CD4-positive, alpha-beta T cell (primary cell): ENCODE measurements around the gene KIF21A. TPM values are rescaled to one million over a fixed set of nuclear protein-coding genes. Genes with fewer than 3 reads are reported as not detected.

Experiments used
- ATAC-seq: fragments of 200-7000 bp; cut with Tn5 transposase; one replicate; pipeline ENCODE4 v1.10.0; 2022; ENCODE audit warnings: mild to moderate bottlenecking; ENCODE audit not compliant: poor library complexity
- CTCF ChIA-PET: fragments of 350-600 bp; sonication (Branson Sonifier 250); formaldehyde crosslinking; loops from one replicate; lab custom pipeline; 2021; ENCODE audit warnings: antibody characterized with exemption, inconsistent platforms; lab: Charles Lee
- POLR2A ChIA-PET: fragments of 350-600 bp; sonication (Branson Sonifier 250); formaldehyde crosslinking; loops from one replicate; lab custom pipeline; 2021; ENCODE audit warnings: antibody characterized with exemption, inconsistent platforms; lab: Charles Lee
- DNase-seq, 14 experiments: peaks; one replicate each; pipeline ENCODE4 v3.0.0-alpha.2; 2013 to 2020; ENCODE audit warnings: mixed read lengths in 2 of 14
- H3K27ac ChIP-seq, 2 donors: one replicate each; pipeline versions ENCODE4 v1.5.1 to v1.7.0; 2013; ENCODE audit warnings: low read length in 2 of 2, low read depth in 1 of 2, mild to moderate bottlenecking in 1 of 2
- H3K27me3 ChIP-seq, 2 experiments: 1 replicate in 1 of 2; 2 replicates in 1 of 2; pipeline versions ENCODE4 v1.6.1 to v1.7.0; 2013; ENCODE audit warnings: low read length in 2 of 2, control low read depth in 1 of 2, mild to moderate bottlenecking in 1 of 2, moderate library complexity in 1 of 2; ENCODE audit not compliant: insufficient read depth in 2 of 2, control insufficient read depth in 1 of 2
- H3K36me3 ChIP-seq: one replicate; pipeline ENCODE4 v1.6.1; 2013; ENCODE audit warnings: low read length, control low read depth; ENCODE audit not compliant: insufficient read depth
- H3K4me1 ChIP-seq: one replicate; pipeline ENCODE4 v1.6.1; 2013; ENCODE audit warnings: low read length, control low read depth; ENCODE audit not compliant: insufficient read depth
- H3K4me3 ChIP-seq: one replicate; pipeline ENCODE4 v1.5.1; 2013; ENCODE audit warnings: mild to moderate bottlenecking, low read length, moderate library complexity
- H3K9me3 ChIP-seq, 2 experiments: 1 replicate in 1 of 2; 2 replicates in 1 of 2; pipeline versions ENCODE4 v1.6.1 to v1.7.0; 2013; ENCODE audit warnings: low read length in 2 of 2, mild to moderate bottlenecking in 2 of 2, control low read depth in 1 of 2, moderate library complexity in 1 of 2; ENCODE audit not compliant: control insufficient read depth in 1 of 2, insufficient read depth in 1 of 2
- H3K27ac Mint-ChIP-seq: one replicate; pipeline ENCODE4 v1.8.0; 2020; ENCODE audit warnings: mixed read lengths
- H3K27me3 Mint-ChIP-seq: one replicate; pipeline ENCODE4 v1.8.0; 2021; ENCODE audit warnings: mixed read lengths
- H3K36me3 Mint-ChIP-seq: one replicate; pipeline ENCODE4 v1.8.0; 2021; ENCODE audit warnings: low read depth, mixed read lengths
- H3K4me1 Mint-ChIP-seq: one replicate; pipeline ENCODE4 v1.8.0; 2021; ENCODE audit warnings: low read depth, mixed read lengths
- H3K4me3 Mint-ChIP-seq: one replicate; pipeline ENCODE4 v1.8.0; 2020; ENCODE audit warnings: mild to moderate bottlenecking, mixed read lengths
- H3K9me3 Mint-ChIP-seq: one replicate; pipeline ENCODE4 v1.8.0; 2020; ENCODE audit warnings: mixed read lengths
- CTCF ChIP-seq: fragments of 200-600 bp; IDR thresholded peaks from one replicate; pipeline ENCODE4 v1.8.0; 2022; ENCODE audit warnings: antibody characterized with exemption, mild to moderate bottlenecking
- intact Hi-C, 2 experiments: fragments of 100-400 bp; cut with DNase I in 1 of 2; cut with micrococcal nuclease in 1 of 2; formaldehyde crosslinking; loops; one replicate each; pipeline versions ENCODE4 v1.15.1 to v1.9.0; 2023 to 2025; cut with DNase I, micrococcal nuclease
- total RNA-seq, 174 experiments: library from RNA in 2 of 174; stranded (reverse) in 2 of 174; gene quantifications; one replicate each; pipeline ENCODE4 v1.2.3 and lab custom pipeline; 2021 to 2026

KIF21A gene
- total RNA-seq, 2 experiments from 2014 or later = 3.2 to 3.4 TPM

DNA sequence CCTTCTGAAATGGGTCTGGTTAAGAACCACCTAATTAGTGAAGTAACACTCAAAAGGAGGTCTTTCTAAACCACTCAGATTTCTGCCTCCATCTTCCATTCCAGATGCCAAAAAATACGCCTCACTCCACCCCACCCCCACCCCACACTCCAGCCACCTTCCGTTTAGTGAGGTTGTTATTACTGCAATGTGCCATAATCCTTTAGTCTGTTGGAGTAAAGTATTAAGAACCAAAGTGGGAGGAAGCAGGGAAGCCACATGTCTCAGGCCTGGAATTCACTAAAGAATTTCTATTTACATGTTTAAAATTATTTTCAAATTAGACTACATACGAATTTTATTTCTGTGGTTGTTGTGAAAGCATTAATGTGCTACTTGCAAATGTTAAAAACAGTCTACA is 7.4 kb downstream of the KIF21A start:
- Histone ChIP-seq H3K27me3 (no peaks in the 10 kb centered on the region), H3K4me1 (no peaks in the 10 kb centered on the region), H3K27ac (no peak overlapping the region), H3K4me3 (no peak overlapping the region), H3K36me3 (no peaks in the 10 kb centered on the region), H3K9me3 (no peaks in the 10 kb centered on the region)
- Mint-ChIP-seq H3K27ac (no peak overlapping the region), H3K27me3 (peaks cover 8% of the 10 kb centered on the region), H3K9me3 (no peaks in the 10 kb centered on the region), H3K4me1 (no peaks in the 10 kb centered on the region), H3K4me3 (no peak overlapping the region), H3K36me3 (no peaks in the 10 kb centered on the region)
- POLR2A ChIA-PET = no interaction called here
- no peak for TF ChIP-seq CTCF
- DNase-seq (no peak), ATAC-seq (no peak)
- intact Hi-C loops = no loop called here
- CTCF ChIA-PET = no interaction called here

DNA sequence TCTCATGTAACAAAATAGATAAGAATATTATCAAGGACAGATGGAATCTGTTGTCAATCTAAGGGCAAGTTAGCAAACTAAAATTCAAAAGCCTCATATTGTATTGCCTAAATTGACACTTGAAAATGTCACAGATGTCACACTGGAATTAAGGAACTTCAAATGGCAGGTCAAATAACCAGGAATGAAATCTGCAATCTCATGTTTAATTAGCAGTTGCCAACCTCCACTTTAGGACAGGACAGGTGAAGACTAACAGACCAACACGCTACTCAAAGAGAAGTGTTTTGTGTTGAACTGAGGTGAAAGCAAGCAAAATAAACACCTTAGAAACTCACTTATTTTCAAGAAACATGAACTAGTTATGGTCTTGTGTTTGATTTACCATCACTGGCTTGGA is 11.1 kb downstream of the KIF21A start:
- ChIA-PET POLR2A (no interaction called here), CTCF (no interaction called here)
- Mint-ChIP-seq H3K27ac (no peak overlapping the region), H3K36me3 (no peaks in the 10 kb centered on the region), H3K4me1 (no peaks in the 10 kb centered on the region), H3K4me3 (no peak overlapping the region), H3K9me3 (no peaks in the 10 kb centered on the region), H3K27me3 (no peaks in the 10 kb centered on the region)
- intact Hi-C loops = no loop called here
- Histone ChIP-seq H3K4me3 (no peak overlapping the region), H3K27ac (no peak overlapping the region), H3K4me1 (peaks cover 4% of the 10 kb centered on the region), H3K36me3 (no peaks in the 10 kb centered on the region), H3K9me3 (no peaks in the 10 kb centered on the region), H3K27me3 (no peaks in the 10 kb centered on the region)
- no peak for DNase-seq
- no peak for ATAC-seq
- TF ChIP-seq CTCF = no peak

GRCh38 chr12:39431002-39431796 is 11.7 kb downstream of the KIF21A start:
- no peak for DNase-seq
- no peak for TF ChIP-seq CTCF

More at GRCh38 chr12:39431002-39431796, 11.7 kb downstream of the KIF21A start:
- Histone ChIP-seq H3K36me3 (no peaks in the 10 kb centered on the region), H3K4me1 (peaks cover 4% of the 10 kb centered on the region), H3K27ac (no peak overlapping the region), H3K27me3 (no peaks in the 10 kb centered on the region), H3K9me3 (no peaks in the 10 kb centered on the region), H3K4me3 (no peak overlapping the region)
- no peaks in the 10 kb centered on the region for H3K36me3 Mint-ChIP-seq
- no peaks in the 10 kb centered on the region for H3K9me3 Mint-ChIP-seq
- H3K27ac Mint-ChIP-seq = no peak overlapping the region
- H3K4me1 Mint-ChIP-seq = no peaks in the 10 kb centered on the region
- ATAC-seq = no peak
- ChIA-PET CTCF (no interaction called here), POLR2A (interaction anchor here (0.5 kb wide), 1 partner anchor 14 kb away, joined by 3 read pairs; no protein-coding TSS in a partner anchor)
- no peak overlapping the region for H3K4me3 Mint-ChIP-seq
- intact Hi-C loops = no loop called here
- H3K27me3 Mint-ChIP-seq = no peaks in the 10 kb centered on the region
